ENCODE data around the gene PHF14.
A peak's percentile ranks its signal among the peaks of the same experiment; 100 is the strongest.
"Not testable (repeated sequence)": the region's sequence is repeated elsewhere in the genome, so short reads cannot be mapped to it uniquely, and the experiment has no call there.

PHF14 gene, protein sequence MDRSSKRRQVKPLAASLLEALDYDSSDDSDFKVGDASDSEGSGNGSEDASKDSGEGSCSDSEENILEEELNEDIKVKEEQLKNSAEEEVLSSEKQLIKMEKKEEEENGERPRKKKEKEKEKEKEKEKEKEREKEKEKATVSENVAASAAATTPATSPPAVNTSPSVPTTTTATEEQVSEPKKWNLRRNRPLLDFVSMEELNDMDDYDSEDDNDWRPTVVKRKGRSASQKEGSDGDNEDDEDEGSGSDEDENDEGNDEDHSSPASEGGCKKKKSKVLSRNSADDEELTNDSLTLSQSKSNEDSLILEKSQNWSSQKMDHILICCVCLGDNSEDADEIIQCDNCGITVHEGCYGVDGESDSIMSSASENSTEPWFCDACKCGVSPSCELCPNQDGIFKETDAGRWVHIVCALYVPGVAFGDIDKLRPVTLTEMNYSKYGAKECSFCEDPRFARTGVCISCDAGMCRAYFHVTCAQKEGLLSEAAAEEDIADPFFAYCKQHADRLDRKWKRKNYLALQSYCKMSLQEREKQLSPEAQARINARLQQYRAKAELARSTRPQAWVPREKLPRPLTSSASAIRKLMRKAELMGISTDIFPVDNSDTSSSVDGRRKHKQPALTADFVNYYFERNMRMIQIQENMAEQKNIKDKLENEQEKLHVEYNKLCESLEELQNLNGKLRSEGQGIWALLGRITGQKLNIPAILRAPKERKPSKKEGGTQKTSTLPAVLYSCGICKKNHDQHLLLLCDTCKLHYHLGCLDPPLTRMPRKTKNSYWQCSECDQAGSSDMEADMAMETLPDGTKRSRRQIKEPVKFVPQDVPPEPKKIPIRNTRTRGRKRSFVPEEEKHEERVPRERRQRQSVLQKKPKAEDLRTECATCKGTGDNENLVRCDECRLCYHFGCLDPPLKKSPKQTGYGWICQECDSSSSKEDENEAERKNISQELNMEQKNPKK

DNA sequence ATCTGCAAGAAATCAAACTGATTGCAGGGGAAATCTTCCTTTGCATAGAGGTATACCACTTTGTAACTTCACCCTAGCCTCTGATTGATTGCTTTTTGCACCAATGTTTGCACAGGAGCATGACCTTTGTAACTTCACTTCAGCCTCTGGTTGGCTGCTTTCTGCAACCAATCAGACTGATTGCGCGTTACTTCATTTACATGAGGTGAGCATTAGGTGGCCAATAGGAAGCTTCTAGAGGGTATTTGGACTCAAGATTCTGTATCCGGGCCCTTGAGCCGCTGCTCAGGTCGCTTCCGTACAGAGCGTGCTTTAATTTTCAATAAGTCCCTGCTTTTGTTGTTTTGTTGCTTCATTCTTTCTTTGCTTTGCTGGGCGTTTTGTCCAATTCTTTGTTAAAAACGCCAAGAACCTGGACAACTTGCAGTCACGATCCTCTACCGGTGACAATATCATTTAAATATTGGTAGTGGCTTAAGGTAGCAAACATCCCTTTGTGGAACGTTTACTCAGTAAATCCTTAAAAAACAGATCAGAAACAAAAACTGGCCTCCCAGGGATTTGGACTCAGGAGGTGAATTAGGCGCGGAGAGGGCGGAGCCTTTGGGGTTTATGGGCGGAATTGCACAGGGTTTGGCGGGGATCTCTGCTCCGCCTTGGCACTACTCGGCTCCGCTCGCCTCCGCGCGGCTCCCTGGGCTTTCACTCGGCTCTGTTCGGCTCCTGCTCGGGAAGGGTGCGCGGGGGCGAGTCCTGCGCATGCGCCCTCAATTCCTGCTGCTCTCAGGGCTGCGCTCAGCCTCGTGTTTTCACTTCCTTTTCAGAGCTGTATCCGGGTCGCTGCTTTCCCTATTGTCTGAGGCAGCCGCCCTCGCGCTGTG, at the start of gene PHF14:
Gene PHF14 (plus strand): TSS at position 812 of the 881 bp plus-strand sequence. CDS start 452 bp downstream, outside the sequence.
- H3K4me3 ChIP-seq (ENCODE audit: low read depth, low read length): peak within 1 kb of the TSS; percentile 86

DNA sequence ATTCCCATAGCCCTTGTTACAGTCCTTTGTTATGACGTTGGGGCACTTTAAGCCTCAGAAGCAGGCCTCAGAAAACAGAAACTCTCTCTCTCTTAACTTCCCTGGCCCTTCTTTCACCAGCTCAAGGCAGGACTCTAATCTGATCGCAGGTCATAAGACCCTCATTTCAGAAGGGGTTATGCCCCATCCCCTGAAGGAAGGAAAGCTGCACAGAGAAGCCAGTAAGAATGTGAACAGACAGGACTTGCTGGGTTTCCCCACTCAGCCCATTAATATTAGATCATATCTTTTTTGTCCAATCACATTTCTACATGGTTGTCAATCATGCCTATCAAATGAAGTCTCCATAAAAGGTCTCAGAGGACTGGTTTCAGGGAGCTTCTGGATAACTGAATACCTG, 49.3 kb upstream of the PHF14 start:
- H3K4me3 ChIP-seq (ENCODE audit: low read depth, low read length): no peak overlapping the region

- not testable (repeated sequence) for H3K4me3 ChIP-seq (ENCODE audit: low read depth, low read length)
These were observed 45.5 kb upstream of the PHF14 start for GRCh38 chr7:10928203-10928602.

- no peak overlapping the region for H3K4me3 ChIP-seq (ENCODE audit: low read depth, low read length)
These were observed 43.1 kb upstream of the PHF14 start for GRCh38 chr7:10930551-10930950.

- no peak overlapping the region for H3K4me3 ChIP-seq (ENCODE audit: low read depth, low read length)
These were observed 42.5 kb upstream of the PHF14 start for GRCh38 chr7:10931161-10931560.

- H3K4me3 ChIP-seq (ENCODE audit: low read depth, low read length): no peak overlapping the region
These were observed 39.4 kb upstream of the PHF14 start for GRCh38 chr7:10934292-10934691.

DNA sequence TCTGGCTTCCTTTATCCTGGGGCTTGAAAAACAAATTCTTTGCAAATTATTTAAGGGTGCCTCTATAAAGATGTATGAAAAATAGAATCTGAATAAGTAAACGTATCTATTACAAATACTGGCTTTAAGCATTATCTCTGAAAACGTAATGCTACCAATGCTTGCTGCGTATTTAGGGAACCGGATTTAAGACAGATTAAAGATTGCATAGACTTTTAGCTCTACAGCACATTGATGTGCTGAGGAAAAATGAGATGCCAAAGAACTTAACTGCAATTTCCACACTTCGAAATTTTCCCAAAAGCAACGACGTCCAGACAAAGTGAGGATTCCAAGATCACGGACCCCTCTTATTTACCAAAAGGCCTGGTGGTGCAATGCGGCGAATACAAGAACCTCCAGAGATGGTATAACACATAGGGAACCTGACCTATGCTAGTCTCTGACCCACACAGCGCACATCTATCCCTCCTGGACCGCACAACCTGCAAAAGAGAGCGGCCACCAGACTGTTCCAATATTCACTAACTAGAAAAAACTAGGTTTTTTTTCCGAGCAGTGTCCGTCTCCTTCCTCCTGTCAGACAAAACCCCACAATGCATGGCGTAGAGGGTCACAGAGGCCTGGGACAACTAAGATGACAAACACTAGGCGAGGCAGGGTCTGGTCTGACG, 34.3 kb upstream of the PHF14 start:
- H3K4me3 ChIP-seq (ENCODE audit: low read depth, low read length): peak overlapping the region; percentile 100

- peak overlapping the region; percentile 100 for H3K4me3 ChIP-seq (ENCODE audit: low read depth, low read length)
These were observed 33.6 kb upstream of the PHF14 start for GRCh38 chr7:10939911-10940703.

DNA sequence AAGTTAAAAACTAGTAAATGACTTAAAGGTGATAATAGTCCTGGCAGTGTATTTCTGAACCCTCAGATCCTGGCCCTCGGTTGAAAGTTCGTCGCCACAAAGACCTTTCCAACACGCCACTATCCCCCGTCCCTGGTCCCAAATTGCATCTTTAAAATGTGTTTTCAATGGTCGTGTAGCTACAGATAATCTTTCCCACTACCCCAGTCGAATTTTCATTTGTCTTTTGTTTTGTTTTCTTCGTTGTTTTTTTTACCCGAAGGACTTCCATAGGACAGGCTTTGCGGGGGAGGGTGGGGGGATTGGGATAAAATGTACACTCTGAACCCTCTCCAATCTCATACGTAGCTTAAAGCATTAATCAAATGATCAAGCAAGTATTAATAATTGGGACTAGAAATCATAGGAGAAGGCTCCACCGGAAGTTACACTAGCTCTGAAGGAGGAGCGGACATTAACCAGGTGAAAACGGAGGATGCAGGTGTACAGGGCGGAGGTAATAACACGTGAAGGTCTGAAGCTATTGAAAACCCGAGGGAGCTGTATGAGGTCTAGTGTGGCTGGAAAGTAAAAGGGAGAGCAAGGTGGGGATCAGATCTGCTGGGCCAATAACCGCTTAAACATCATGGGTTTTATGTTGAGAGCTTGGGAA, 32.8 kb upstream of the PHF14 start:
- H3K4me3 ChIP-seq (ENCODE audit: low read depth, low read length): peak overlapping the region; percentile 61

- H3K4me3 ChIP-seq (ENCODE audit: low read depth, low read length): no peak overlapping the region
These were observed 23.2 kb upstream of the PHF14 start for GRCh38 chr7:10950494-10950893.

GRCh38 chr7:10950974-10951578, 22.6 kb upstream of the PHF14 start:
- H3K4me3 ChIP-seq (ENCODE audit: low read depth, low read length): not testable (repeated sequence)

GRCh38 chr7:10952588-10952987, 21.1 kb upstream of the PHF14 start:
- H3K4me3 ChIP-seq (ENCODE audit: low read depth, low read length): no peak overlapping the region

- not testable (repeated sequence) for H3K4me3 ChIP-seq (ENCODE audit: low read depth, low read length)
These were observed 20.5 kb upstream of the PHF14 start for GRCh38 chr7:10953078-10953750.

- H3K4me3 ChIP-seq (ENCODE audit: low read depth, low read length): no peak overlapping the region
These were observed 17.1 kb upstream of the PHF14 start for GRCh38 chr7:10956528-10956927.

GRCh38 chr7:10960242-10960641, 13.4 kb upstream of the PHF14 start:
- not testable (repeated sequence) for H3K4me3 ChIP-seq (ENCODE audit: low read depth, low read length)

DNA sequence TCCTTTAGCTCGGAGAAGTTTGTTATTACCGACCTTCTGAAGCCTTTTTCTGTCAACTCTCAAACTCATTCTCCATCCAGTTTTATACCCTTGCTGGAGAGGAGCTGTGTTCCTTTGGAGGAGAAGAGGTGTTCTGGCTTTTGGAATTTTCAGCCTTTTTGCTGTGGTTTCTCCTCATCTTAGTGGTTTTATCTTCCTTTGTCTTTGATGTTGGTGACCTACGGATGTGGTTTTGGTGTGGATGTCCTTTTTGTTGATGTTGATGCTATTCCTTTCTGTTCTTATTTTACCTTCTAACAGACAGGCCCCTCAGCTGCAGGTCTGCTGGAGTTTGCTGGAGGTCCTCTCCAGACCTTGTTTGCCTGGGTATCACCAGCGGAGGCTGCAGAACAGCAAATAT, 8.7 kb upstream of the PHF14 start:
- not testable (repeated sequence) for H3K4me3 ChIP-seq (ENCODE audit: low read depth, low read length)

GRCh38 chr7:10972174-10972573, 1.5 kb upstream of the PHF14 start:
- no peak overlapping the region for H3K4me3 ChIP-seq (ENCODE audit: low read depth, low read length)
